HG02798 (cell line): ENCODE data around the gene INAFM2.

ENCODE experiments used
- ATAC-seq: cut with Tn5 transposase; IDR thresholded peaks from one replicate; pipeline ENCODE4 v1.9.1; 2021; ENCODE audit warnings: mild to moderate bottlenecking; ENCODE audit not compliant: unreplicated experiment, poor library complexity

Gene INAFM2

DNA sequence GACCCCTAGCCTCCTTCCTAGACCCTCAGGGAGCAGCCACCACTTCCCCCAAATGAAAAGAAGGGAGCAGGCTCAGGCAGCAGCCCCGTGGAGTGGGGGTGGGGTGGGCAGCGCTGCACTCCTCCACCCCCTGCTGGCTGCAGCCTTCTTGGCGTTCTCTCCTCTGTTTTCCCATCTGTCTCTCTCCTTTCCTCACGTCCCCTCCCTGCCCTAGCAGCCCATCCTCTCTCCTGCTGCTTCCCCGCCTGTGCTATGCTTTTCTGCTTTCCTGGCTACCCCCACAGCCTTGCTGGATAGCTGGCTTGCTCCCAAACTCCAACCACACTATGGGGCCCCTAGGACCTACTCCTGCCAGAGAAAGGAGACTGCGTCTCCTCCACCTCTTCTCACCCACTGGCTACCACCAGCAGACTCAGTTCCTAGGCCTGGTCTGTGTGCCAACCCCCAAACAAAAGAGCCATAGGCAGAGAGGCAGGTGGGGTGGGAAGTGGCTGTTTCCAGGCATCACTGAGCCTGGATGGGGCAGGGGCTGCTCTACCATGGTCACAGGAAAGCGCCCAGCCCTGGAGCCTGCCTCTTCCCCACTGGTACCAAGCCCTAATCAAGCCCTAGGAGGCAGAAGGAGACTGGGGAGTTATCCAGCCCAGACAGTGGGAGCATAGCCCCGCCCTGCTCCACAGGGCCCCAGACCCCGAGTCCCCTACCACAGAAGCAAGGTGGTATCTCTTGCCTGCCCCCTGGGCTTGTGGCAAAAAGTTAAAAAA, 31.1 kb downstream of the INAFM2 start:
- ATAC-seq: no peak

DNA sequence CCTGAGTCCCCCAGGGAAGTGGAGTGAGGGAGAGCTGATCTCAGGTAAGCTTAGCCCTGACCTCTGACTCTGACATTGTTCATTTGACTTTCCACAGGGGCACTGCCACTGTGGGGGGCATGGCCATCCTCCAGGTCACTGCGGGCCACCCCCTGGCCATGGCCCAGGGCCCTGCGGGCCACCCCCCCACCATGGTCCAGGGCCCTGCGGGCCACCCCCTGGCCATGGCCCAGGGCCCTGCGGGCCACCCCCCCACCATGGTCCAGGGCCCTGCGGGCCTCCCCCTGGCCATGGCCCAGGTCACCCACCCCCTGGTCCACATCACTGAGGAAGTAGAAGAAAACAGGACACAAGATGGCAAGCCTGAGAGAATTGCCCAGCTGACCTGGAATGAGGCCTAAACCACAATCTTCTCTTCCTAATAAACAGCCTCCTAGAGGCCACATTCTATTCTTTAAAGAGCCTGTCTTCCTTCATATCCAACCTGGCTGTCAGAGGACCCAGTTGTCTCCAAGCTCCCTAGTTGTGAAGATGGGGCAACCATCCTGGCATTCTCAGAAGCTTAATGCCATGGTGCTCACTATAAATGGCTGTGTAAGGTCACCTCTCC, 32.6 kb downstream of the INAFM2 start:
- ATAC-seq: no peak

DNA sequence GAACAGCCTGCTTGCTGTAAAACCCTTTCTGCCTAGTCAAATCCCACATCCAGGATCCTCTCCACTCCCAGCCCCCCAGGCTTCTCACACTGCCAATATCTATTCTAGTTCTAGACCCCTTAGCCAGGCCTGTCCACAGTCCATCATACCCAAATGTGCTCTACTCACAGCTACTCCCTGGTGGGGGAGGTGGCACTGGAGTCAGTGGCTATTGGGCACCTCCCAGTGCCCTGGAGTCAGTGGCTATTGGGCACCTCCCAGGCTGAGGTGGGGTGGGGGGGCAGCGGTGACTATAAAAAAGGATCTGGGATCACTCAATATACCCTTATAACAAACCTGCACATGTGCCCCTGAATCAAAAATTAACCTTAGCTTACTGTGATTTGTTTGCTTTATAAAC, 33.8 kb downstream of the INAFM2 start:
- ATAC-seq: no peak

DNA sequence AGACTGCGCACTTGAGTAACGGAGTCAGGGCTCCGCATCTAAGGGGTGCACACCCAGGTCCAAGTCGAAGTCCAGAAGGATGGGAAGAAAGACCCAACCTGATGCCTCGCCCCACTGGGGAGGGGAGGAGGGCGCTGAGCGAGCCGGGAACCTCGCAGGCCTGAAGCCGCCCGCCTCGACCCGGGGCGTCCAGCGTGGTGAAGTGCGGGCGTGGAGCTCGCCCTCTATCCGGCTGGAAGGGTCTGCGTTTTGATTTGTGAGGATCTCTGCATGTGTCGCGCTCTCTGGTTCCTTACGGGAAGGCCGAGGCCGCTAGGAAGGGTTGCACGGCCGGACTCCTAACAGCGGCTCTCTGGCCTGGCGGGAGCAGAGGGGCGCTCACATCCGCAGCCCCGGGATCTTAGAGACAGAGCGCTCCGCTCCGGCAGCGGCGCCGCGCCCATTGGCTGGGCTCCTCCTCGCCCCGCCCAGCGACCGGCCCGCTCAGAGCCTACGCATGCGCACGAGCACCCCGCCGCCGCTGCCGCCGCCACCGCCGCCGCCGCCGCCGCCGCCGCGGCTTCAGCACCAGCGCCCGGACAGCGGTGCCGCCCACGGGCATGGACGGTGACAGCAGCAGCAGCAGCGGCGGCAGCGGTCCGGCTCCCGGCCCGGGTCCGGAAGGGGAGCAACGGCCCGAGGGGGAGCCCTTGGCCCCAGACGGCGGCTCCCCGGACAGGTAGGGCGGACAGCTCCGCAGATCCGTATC, 34.4 kb downstream of the INAFM2 start, which contains the start of gene DISP2:
Gene DISP2 (plus strand): TSS at position 497 of the 748 bp plus-strand sequence. CDS start 103 bp downstream, at position 600.
- ATAC-seq: peak; percentile 86

DNA sequence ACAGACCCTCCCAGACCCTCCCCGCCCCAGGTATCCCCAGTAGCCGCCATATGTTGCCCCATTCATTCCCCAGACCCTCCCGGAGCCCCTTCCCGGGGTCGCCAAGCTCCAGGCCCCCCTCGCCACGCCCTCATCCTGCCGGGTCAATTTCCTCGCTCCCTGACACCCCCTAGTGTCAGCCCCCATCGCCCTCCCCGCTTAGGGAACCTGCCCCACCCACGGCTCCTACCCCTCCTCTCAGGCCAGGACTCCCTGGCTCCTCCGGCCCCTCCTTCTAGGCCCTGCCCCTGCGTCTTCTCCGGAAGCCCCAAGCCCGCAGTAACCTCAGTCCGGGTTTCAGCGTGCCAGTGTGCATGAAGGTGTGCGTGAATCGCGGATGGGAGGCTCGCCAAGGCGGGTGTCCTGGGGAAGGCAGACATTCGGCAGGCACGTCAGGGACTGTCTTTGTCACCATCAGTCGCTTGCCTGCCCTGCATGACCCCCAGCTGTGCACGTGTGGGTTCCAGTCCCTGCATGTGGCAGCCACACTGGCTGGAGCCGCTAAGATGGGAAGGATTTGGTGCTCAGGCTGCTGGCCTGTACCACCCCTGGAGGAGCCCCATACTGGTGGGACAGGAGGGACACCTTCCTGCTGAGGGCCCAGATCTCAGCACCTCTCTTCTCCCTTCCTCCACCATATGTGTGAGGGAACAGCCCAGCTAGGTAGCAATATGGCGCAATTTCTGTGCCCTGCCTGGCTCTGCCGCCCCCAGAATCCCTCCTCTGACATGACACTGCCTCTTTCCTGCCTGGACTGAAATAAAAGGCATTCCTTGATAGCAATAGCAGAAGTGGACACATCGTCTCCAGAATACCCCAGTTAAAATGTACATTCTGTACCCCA, 35.2 kb downstream of the INAFM2 start:
- ATAC-seq: peak; percentile 14

DNA sequence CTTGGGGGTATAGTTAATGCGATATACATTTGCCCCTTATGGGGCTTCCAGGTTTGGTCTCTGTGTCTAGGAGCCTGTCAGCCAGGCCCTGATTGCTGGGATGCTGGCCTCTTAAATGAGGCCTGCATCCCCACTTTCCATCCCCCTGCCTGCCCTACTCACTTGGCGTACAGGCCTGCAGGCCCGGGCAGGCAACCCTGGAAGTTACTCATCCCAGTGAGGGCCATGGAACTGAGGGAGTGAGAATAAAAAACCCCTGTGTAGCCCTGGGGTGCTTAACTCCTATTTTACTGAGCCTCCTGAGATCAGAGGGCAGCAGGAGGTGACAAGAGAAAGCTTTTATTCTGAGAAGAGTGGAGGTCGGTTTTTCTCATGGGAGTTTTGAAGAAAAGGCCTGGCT, 36.5 kb downstream of the INAFM2 start:
- no peak for ATAC-seq

DNA sequence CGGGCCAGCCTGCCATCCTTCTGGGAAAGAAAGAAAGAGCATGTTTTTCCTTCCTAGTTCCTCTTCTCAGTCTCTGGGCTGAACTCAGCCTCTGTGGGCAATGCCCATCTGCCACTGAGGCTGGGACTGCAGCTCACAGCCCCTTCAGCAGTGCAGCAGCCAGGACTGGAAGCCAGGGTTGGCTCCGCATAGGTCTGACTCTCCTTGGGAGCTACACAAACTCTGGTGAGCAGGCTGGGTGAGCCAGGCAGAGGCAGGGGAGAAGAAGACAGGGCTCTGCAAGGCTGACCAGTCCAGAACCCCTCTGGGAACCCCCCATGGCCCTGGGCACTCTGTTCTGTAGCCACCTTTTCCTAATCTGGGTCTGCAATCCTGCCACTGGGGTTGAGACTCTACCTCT, 38.1 kb downstream of the INAFM2 start:
- ATAC-seq: no peak

DNA sequence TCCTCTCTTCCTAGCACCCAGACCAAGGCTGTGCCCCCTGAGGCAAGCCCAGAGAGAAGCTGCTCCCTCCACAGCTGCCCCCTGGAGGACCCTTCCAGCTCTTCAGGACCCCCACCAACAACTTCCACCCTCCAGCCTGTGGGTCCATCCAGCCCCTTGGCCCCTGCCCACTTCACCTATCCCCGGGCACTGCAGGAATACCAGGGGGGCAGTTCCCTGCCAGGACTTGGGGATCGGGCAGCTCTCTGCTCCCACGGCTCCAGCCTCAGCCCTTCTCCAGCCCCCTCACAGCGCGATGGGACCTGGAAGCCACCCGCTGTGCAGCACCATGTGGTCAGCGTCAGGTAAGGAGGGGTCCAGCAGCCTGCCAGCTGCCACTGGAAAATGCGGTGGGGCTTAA, 40.1 kb downstream of the INAFM2 start:
- ATAC-seq: no peak

DNA sequence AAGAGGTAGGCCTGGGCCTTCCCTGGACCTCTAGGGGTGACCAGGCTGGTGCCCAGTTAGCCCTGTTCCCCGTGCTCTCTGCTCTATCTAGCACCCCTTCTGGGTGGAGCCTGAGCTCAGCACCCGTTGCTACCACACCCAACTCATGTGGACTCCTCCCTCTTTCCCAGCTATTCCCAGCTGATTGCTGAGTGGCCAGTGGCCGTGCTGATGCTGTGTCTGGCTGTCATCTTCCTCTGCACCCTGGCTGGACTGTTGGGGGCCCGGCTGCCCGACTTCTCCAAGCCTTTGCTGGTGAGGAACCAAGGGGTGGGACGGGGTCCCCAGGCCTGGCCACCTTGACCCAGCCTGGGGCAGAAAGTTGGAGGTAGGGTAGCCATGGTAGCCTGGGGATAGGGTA, 40.8 kb downstream of the INAFM2 start:
- ATAC-seq: no peak

DNA sequence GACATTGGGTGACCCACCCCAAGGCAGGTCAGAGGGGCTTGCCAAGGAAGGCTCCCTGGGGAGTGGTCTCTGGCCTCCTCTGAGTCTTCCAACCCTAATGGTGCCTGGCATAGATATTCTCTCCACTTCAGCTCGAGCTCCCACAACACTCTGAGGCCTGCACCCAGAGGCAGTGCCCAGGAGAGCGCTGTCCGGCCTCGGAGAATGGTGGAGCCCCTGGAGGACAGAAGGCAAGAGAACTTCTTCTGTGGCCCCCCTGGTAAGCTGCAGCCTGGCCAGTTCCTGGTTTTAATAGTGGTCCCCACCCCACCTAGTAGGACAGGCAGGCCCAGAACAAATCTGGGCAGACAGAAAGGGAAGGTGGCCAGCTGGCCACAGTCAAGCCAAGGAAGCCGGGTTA, 41.5 kb downstream of the INAFM2 start:
- ATAC-seq: no peak

DNA sequence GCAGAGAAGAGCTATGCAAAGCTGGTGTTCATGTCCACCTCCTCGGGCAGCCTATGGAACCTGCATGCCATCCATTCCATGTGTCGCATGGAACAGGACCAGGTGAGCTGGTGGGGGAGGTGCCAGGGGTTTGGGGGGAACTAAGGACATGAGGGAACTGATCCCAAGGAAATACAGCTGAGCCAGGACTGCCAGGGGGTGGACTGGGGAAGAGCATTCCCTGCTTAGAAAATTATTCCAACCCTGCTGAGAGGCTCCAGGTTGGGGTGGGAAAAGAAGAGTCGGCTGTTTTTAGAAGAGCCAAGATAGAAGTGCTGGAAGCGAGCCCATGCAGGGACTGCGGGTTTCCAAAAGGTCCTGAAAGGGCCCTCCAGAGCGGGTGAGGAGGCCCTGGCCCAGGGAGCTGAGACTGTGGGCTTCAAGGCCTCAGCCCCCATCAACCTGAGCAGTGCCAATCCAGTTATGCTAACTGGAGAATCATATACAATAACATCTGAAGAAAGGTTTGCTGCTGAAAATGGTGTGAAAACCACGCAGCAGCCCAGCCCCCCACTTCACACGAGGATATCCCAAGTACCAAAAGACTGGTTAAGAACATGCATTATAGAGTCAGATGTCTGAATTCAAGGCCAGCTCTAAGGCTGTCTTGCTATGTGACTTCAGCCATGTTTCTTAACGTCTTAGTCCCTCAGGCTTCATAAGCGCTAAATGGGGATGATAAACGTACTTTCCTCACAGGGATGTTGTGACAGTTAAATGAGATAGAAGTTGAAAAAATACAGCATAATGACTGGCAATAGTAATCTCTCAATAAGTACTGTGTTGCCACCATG, 42.3 kb downstream of the INAFM2 start:
- ATAC-seq: no peak

DNA sequence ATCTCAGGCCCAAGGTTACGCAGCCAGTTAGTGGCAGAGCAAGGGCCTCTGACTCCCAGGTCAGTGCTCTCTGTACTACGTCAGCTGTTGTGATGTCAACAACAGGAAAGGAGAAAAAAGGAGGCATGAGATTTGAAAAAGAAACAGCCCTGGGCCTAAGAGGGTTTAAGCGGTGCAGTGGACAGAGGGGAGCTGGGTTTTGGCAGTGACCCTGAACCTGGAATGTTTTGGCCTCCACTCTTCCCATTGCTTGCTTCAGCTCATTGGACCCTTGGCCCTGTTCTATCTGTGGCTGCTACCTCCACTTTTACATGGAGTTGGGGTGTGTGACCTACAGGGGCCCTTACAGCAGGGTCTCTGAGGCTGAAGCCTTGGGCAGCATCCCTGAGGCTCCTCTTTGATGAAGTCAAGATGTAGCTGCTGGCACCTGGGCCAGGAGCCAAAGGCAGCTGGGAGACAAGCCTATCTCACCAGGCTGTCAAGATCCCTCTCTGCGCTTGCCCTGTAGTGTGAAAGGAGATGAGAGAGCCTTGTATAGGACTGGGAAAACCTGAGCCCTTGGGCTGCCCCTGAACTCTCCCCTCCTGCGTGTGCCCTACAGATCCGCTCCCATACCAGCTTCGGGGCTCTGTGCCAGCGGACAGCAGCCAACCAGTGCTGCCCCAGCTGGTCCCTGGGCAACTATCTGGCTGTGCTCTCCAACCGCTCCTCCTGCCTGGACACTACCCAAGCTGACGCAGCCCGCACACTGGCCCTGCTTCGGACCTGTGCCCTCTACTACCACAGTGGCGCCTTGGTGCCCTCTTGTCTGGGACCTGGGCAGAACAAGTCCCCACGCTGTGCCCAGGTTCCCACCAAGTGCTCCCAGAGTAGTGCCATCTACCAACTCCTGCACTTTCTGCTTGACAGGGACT, 43.2 kb downstream of the INAFM2 start:
- ATAC-seq: no peak

DNA sequence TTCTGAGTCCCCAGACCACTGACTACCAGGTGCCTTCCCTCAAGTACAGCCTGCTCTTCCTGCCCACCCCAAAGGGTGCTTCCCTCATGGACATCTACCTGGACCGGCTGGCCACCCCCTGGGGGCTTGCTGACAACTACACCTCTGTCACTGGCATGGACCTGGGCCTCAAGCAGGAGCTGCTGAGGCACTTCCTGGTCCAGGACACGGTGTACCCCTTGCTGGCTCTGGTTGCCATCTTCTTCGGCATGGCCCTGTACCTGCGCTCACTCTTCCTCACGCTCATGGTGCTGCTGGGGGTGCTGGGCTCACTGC, 43.8 kb downstream of the INAFM2 start:
- ATAC-seq: no peak

DNA sequence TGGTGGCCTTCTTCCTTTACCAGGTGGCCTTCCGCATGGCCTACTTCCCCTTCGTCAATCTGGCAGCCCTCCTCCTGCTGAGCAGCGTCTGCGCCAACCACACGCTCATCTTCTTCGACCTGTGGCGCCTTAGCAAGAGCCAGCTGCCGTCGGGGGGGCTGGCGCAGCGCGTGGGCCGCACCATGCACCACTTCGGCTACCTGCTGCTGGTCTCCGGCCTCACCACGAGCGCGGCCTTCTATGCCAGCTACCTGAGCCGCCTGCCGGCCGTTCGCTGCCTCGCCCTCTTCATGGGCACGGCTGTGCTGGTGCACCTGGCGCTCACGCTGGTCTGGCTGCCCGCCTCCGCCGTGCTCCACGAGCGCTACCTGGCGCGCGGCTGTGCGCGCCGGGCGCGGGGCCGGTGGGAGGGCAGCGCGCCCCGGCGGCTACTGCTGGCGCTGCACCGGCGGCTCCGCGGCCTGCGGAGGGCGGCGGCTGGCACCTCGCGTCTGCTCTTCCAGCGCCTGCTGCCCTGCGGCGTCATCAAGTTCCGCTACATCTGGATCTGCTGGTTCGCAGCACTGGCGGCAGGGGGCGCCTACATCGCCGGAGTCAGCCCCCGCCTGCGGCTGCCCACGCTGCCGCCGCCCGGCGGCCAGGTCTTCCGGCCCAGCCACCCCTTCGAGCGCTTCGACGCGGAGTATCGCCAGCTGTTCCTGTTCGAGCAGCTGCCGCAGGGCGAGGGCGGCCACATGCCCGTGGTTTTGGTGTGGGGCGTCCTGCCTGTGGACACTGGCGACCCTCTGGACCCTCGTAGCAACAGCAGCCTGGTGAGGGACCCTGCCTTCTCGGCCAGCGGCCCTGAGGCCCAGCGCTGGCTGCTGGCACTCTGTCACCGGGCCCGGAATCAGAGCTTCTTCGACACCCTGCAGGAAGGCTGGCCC, 44.5 kb downstream of the INAFM2 start:
- ATAC-seq: peak; percentile 86

DNA sequence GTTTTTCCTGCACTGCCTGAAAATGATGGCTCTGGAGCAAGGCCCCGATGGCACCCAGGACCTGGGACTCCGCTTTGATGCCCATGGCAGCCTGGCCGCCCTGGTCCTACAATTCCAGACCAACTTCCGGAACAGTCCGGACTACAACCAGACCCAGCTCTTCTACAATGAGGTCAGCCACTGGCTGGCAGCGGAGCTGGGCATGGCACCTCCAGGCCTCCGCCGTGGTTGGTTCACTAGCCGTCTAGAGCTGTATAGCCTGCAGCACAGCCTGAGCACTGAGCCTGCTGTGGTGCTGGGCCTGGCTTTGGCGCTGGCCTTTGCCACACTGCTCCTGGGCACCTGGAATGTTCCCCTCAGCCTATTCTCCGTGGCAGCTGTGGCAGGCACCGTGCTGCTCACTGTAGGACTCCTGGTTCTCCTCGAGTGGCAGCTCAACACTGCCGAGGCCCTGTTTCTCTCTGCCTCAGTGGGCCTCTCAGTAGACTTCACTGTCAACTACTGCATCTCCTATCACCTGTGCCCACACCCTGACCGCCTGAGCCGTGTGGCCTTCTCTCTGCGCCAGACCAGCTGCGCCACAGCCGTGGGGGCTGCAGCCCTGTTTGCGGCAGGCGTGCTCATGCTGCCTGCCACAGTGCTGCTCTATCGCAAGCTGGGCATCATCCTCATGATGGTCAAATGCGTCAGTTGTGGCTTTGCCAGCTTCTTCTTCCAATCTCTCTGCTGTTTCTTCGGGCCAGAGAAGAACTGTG, 45.4 kb downstream of the INAFM2 start:
- no peak for ATAC-seq

DNA sequence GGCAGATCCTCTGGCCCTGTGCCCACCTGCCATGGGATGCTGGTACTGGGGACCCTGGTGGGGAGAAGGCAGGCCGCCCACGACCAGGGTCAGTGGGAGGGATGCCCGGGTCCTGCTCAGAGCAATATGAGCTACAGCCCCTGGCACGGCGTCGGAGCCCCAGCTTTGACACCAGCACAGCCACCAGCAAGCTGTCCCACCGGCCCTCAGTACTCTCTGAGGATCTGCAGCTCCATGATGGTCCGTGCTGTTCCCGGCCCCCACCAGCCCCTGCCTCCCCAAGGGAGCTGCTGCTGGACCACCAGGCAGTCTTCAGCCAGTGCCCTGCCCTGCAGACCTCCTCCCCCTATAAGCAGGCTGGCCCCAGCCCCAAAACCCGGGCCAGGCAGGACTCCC, 46.0 kb downstream of the INAFM2 start:
- ATAC-seq: no peak

DNA sequence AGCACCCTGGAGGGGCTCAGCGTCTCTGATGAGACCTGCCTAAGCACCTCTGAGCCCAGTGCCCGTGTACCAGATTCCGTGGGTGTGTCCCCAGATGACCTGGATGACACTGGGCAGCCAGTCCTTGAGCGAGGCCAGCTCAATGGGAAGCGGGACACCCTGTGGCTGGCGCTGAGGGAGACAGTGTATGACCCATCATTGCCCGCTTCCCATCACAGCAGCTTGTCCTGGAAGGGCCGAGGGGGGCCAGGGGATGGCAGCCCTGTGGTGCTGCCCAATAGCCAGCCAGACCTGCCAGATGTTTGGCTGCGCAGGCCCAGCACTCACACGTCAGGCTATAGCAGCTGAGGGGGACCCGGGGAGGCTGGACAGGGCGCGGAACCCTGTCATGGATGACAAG, 46.5 kb downstream of the INAFM2 start:
- no peak for ATAC-seq
